Neuronal stem cell (in vitro differentiated cells): ENCODE results near the gene ARHGAP26.
"Not testable (repeated sequence)": the region's sequence is repeated elsewhere in the genome, so short reads cannot be mapped to it uniquely, and the experiment has no call there.

Source experiments
- DNase-seq: peaks from one replicate; pipeline ENCODE4 v3.0.0-alpha.2; 2013; ENCODE audit warnings: low spot score
- H2AFZ ChIP-seq: one replicate; pipeline ENCODE4 v1.6.1; 2013; ENCODE audit warnings: mild to moderate bottlenecking, low read length, inconsistent platforms
- H2AK5ac ChIP-seq: 2 replicates; pipeline ENCODE4 v1.6.1; 2013; ENCODE audit warnings: low read depth, mild to moderate bottlenecking, inconsistent platforms, low read length, moderate library complexity, mixed read lengths
- H2BK120ac ChIP-seq: 2 replicates; pipeline ENCODE4 v1.6.1; 2013; ENCODE audit warnings: low read depth, mild to moderate bottlenecking, inconsistent platforms, low read length, moderate library complexity, mixed read lengths
- H2BK12ac ChIP-seq: one replicate; pipeline ENCODE4 v1.6.1; 2013; ENCODE audit warnings: low read length, inconsistent platforms
- H2BK15ac ChIP-seq: 2 replicates; pipeline ENCODE4 v1.6.1; 2013; ENCODE audit warnings: mild to moderate bottlenecking, low read length, inconsistent platforms, mixed read lengths
- H2BK5ac ChIP-seq: one replicate; pipeline ENCODE4 v1.6.1; 2013; ENCODE audit warnings: inconsistent platforms, mild to moderate bottlenecking, low read length, moderate library complexity
- H3K14ac ChIP-seq: one replicate; pipeline ENCODE4 v1.6.1; 2013; ENCODE audit warnings: low read length, inconsistent platforms
- H3K18ac ChIP-seq: 2 replicates; pipeline ENCODE4 v1.6.1; 2013; ENCODE audit warnings: low read length, inconsistent platforms
- H3K23ac ChIP-seq: 2 replicates; pipeline ENCODE4 v1.6.1; 2013; ENCODE audit warnings: low read depth, mild to moderate bottlenecking, mixed read lengths, low read length, inconsistent platforms; ENCODE audit not compliant: poor library complexity
- H3K27ac ChIP-seq: replicated peaks from 3 replicates; pipeline ENCODE4 v1.5.1; 2013; ENCODE audit warnings: low read length, inconsistent platforms
- H3K27me3 ChIP-seq, 3 experiments: 2 replicates each; pipeline ENCODE4 v1.6.1; 2013; ENCODE audit warnings: low read length in 3 of 3, mild to moderate bottlenecking in 2 of 3, inconsistent platforms in 1 of 3, low read depth in 1 of 3, mixed read lengths in 1 of 3, moderate library complexity in 1 of 3; ENCODE audit not compliant: control insufficient read depth in 3 of 3, insufficient read depth in 3 of 3
- H3K36me3 ChIP-seq, 2 donors: replicated peaks in 1 of 2; 2 replicates each; pipeline ENCODE4 v1.6.1; 2013; ENCODE audit warnings: low read length in 2 of 2; ENCODE audit not compliant: control insufficient read depth in 2 of 2, insufficient read depth in 2 of 2
- H3K4ac ChIP-seq: 2 replicates; pipeline ENCODE4 v1.6.1; 2013; ENCODE audit warnings: inconsistent platforms, mild to moderate bottlenecking, low read length, moderate library complexity
- H3K4me1 ChIP-seq, 2 donors: 1 replicate in 1 of 2; 2 replicates in 1 of 2; pipeline ENCODE4 v1.6.1; 2013; ENCODE audit warnings: low read length in 2 of 2, low read depth in 1 of 2; ENCODE audit not compliant: control insufficient read depth in 2 of 2, insufficient read depth in 1 of 2
- H3K4me2 ChIP-seq: one replicate; pipeline ENCODE4 v1.6.1; 2013; ENCODE audit warnings: mild to moderate bottlenecking, low read length, inconsistent platforms; ENCODE audit not compliant: insufficient read depth, poor library complexity, severe bottlenecking
- H3K4me3 ChIP-seq, 2 donors: 2 replicates each; pipeline ENCODE4 v1.5.1; 2013; ENCODE audit warnings: low read length in 2 of 2, mild to moderate bottlenecking in 2 of 2, inconsistent platforms in 1 of 2, moderate library complexity in 1 of 2
- H3K79me1 ChIP-seq: one replicate; pipeline ENCODE4 v1.6.1; 2013; ENCODE audit warnings: low read depth, mild to moderate bottlenecking, inconsistent platforms, low read length, moderate library complexity
- H3K9ac ChIP-seq: one replicate; pipeline ENCODE4 v1.6.1; 2013; ENCODE audit warnings: mild to moderate bottlenecking, low read depth, low read length, inconsistent platforms; ENCODE audit not compliant: poor library complexity
- H3K9me3 ChIP-seq, 2 donors: replicated peaks in 1 of 2; 2 replicates each; pipeline versions ENCODE3 to v1.6.1; 2013; ENCODE audit warnings: low read length in 2 of 2, mild to moderate bottlenecking in 2 of 2, inconsistent platforms in 1 of 2, low read depth in 1 of 2, mixed read lengths in 1 of 2, moderate library complexity in 1 of 2; ENCODE audit not compliant: control insufficient read depth in 2 of 2, insufficient read depth in 1 of 2
- H4K8ac ChIP-seq: one replicate; pipeline ENCODE4 v1.6.1; 2013; ENCODE audit warnings: low read depth, mild to moderate bottlenecking, inconsistent platforms, low read length, moderate library complexity
- H4K91ac ChIP-seq: one replicate; pipeline ENCODE4 v1.6.1; 2013; ENCODE audit warnings: low read length, low read depth, mild to moderate bottlenecking, inconsistent platforms; ENCODE audit not compliant: poor library complexity
- WGBS, 2 donors: extraction: QIAGEN DNeasy Blood & Tissue Kit; methylation state at CpG; one replicate each; pipeline ENCODE4 v1.1.7; 2013; ENCODE audit warnings: missing lambda C conversion rate in 2 of 2, mixed read lengths in 1 of 2; ENCODE audit not compliant: insufficient read length in 2 of 2, insufficient replicate concordance in 1 of 2; ENCODE audit errors: extremely low coverage in 2 of 2; 5-methylcytosine and 5-hydroxymethylcytosine counted together

ARHGAP26 gene

GRCh38 chr5:143199843-143200242, 429.7 kb downstream of the ARHGAP26 start:
- H2BK15ac ChIP-seq = no peak overlapping the region
- H2BK120ac ChIP-seq = no peak overlapping the region
- H3K4me2 ChIP-seq = no peak overlapping the region
- no peak overlapping the region for H4K91ac ChIP-seq
- no peak overlapping the region for H3K4ac ChIP-seq
- H3K27me3 ChIP-seq = no peaks in the 10 kb centered on the region
- DNase-seq = no peak
- no peak overlapping the region for H3K9ac ChIP-seq
- H4K8ac ChIP-seq = no peak overlapping the region
- no peak overlapping the region for H2AFZ ChIP-seq
- H3K4me3 ChIP-seq = no peak overlapping the region
- no peak overlapping the region for H2AK5ac ChIP-seq
- H3K9me3 ChIP-seq = peaks cover 0 to 17% of the 10 kb centered on the region in 2 donors
- no peaks in the 10 kb centered on the region for H3K79me1 ChIP-seq
- H3K14ac ChIP-seq = no peak overlapping the region
- no peak overlapping the region for H3K27ac ChIP-seq
- peaks cover 3 to 14% of the 10 kb centered on the region in 2 donors for H3K4me1 ChIP-seq
- H2BK12ac ChIP-seq = no peak overlapping the region
- no peak overlapping the region for H3K18ac ChIP-seq
- H2BK5ac ChIP-seq = no peak overlapping the region
- no peaks in the 10 kb centered on the region for H3K36me3 ChIP-seq
- H3K23ac ChIP-seq = no peak overlapping the region
- no CpG with 5 or more reads among the region's 2 CpGs for WGBS, 2 donors

DNA sequence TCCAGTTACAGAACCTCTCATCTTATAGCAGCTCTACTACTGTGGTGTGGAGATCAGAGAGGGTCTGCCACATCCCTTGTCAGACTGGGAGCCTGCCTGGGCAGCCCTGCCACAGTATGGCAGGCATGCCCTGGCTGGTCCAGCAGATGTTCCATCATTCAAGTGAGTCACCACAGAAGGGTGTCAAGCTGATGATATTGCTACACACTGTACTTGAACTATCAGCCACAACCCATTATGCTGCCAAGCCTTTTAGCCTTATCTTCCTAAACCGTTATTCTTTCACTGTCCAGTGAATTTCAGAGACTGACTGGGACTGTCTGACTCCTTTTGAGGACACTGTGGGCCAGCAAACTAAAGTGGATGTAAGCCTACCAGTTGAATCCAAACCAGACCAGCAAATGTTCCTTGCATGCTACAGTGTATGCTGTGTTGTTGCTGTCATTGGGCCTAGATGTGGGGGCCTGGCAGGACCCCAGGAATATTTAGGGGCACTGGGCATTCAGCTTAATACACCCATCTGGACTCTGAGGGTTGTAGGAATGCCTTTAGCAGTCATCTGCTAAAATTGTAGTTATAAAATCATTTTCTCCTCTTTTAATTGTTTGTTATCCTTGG, 430.7 kb downstream of the ARHGAP26 start:
- Histone ChIP-seq H3K27ac (no peak overlapping the region), H3K9ac (no peak overlapping the region), H3K18ac (no peak overlapping the region), H2AFZ (no peak overlapping the region), H3K4me1 (peaks cover 2 to 14% of the 10 kb centered on the region in 2 donors), H3K36me3 (no peaks in the 10 kb centered on the region), H4K8ac (no peak overlapping the region), H2BK15ac (no peak overlapping the region), H3K79me1 (no peaks in the 10 kb centered on the region), H3K4me2 (no peak overlapping the region), H3K23ac (no peak overlapping the region), H3K4me3 (no peak overlapping the region), H2BK5ac (no peak overlapping the region), H3K4ac (no peak overlapping the region), H3K9me3 (peaks cover 0 to 17% of the 10 kb centered on the region in 2 donors), H4K91ac (no peak overlapping the region), H2BK12ac (no peak overlapping the region), H2AK5ac (no peak overlapping the region), H2BK120ac (no peak overlapping the region), H3K27me3 (no peaks in the 10 kb centered on the region), H3K14ac (no peak overlapping the region)
- WGBS, 2 donors = no CpG with 5 or more reads among the region's 1 CpG
- no peak for DNase-seq

DNA sequence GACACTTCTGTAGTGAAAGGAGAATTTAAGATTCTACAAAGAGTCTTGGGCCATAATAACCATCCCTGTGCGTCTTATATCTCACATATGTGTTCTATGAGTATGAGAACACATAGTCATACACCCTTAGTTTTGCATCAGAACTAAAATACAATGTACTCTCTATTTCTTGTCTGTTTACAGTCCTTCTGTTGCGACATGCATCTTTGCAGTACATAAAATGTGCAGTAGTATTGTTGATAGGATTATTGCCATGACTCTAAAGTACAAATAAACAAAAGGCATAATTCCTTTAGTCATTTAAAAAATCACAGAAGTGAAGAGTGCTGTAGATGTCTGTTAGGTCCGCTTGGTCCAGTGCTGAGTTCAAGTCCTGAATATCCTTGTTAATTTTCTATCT, 431.4 kb downstream of the ARHGAP26 start:
- H3K14ac ChIP-seq = no peak overlapping the region
- no peak overlapping the region for H4K91ac ChIP-seq
- H2BK15ac ChIP-seq = no peak overlapping the region
- no peak for DNase-seq
- H3K79me1 ChIP-seq = no peaks in the 10 kb centered on the region
- no peaks in the 10 kb centered on the region for H3K27me3 ChIP-seq
- no peak overlapping the region for H2BK5ac ChIP-seq
- H2BK12ac ChIP-seq = no peak overlapping the region
- no peak overlapping the region for H3K23ac ChIP-seq
- no peak overlapping the region for H3K9ac ChIP-seq
- H4K8ac ChIP-seq = no peak overlapping the region
- no peak overlapping the region for H2BK120ac ChIP-seq
- H3K9me3 ChIP-seq = peaks cover 0 to 13% of the 10 kb centered on the region in 2 donors
- no peak overlapping the region for H2AK5ac ChIP-seq
- H3K4me2 ChIP-seq = no peak overlapping the region
- H3K36me3 ChIP-seq = no peaks in the 10 kb centered on the region
- WGBS, 2 donors = no CpG with 5 or more reads among the region's 3 CpGs
- no peak overlapping the region for H3K27ac ChIP-seq
- H3K4me1 ChIP-seq = peaks cover 4 to 14% of the 10 kb centered on the region in 2 donors
- no peak overlapping the region for H2AFZ ChIP-seq
- no peak overlapping the region for H3K4ac ChIP-seq
- H3K4me3 ChIP-seq = no peak overlapping the region
- no peak overlapping the region for H3K18ac ChIP-seq

GRCh38 chr5:143203301-143203956, 433.3 kb downstream of the ARHGAP26 start:
- not testable (repeated sequence) for H3K23ac ChIP-seq, H3K27me3 ChIP-seq

More at GRCh38 chr5:143203301-143203956, 433.3 kb downstream of the ARHGAP26 start:
- WGBS, 2 donors = no CpG with 5 or more reads among the region's 4 CpGs
- H3K4ac ChIP-seq, H2BK5ac ChIP-seq, H3K14ac ChIP-seq, H3K9me3 ChIP-seq, H2BK15ac ChIP-seq, H2BK12ac ChIP-seq, H3K18ac ChIP-seq, H2AK5ac ChIP-seq, DNase-seq, H3K4me2 ChIP-seq, H3K79me1 ChIP-seq, H2BK120ac ChIP-seq, H3K9ac ChIP-seq, H4K91ac ChIP-seq, H3K4me3 ChIP-seq, H3K27ac ChIP-seq, H4K8ac ChIP-seq, H3K36me3 ChIP-seq, H2AFZ ChIP-seq: not testable (repeated sequence)
- H3K4me1 ChIP-seq = peaks cover 5 to 11% of the 10 kb centered on the region in 2 donors
